Raji (cell line): ENCODE measurements around the gene FAM193A.

ENCODE experiments used
- POLR2A ChIP-seq: IDR thresholded peaks from 2 replicates; pipeline ENCODE4 v1.6.1; 2011; ENCODE audit warnings: low read depth, low read length, control low read depth; ENCODE audit not compliant: insufficient read depth

The FAM193A gene

DNA sequence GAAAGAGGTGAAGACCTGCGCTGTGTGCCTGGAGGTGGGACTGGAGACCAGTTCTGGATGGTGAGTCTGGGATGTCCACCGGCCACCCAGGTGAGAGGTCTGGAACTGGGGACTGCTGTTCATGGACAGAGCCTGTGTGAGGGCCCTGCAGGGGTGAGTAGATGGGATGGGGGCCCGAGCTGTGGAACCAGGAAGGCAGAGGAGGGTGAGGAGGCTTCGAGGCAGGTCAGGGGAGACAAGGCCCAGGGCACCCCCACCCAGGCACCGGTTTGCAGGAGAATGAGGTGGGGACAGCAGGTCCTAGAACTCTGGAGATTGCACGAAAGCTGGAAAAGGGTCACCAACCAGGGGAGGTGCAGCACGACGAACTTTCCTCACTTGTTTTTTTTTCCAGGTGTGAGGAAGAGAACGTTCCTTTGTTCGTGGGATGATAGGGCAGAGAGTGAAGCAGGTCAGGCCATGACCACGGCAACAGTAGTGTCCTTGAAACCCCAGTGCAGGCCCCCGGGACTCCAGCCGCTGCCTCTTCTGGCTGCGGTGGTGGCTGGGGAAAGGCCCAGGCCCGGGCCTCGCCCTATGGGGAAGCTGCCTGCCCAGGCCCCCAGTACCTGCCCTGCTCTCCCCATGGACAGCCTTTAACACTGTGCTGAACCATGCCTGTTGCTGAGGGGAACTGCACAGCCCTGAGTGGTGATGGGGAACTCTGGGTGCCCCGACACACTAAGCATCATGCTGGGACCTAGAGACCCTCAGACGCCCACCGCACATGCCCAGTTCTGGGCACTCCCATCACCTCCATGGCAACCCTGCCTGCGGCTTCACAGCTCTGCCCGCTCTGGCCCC lies 196.8 kb downstream of the FAM193A start:
- TF ChIP-seq POLR2A, result no peak

DNA sequence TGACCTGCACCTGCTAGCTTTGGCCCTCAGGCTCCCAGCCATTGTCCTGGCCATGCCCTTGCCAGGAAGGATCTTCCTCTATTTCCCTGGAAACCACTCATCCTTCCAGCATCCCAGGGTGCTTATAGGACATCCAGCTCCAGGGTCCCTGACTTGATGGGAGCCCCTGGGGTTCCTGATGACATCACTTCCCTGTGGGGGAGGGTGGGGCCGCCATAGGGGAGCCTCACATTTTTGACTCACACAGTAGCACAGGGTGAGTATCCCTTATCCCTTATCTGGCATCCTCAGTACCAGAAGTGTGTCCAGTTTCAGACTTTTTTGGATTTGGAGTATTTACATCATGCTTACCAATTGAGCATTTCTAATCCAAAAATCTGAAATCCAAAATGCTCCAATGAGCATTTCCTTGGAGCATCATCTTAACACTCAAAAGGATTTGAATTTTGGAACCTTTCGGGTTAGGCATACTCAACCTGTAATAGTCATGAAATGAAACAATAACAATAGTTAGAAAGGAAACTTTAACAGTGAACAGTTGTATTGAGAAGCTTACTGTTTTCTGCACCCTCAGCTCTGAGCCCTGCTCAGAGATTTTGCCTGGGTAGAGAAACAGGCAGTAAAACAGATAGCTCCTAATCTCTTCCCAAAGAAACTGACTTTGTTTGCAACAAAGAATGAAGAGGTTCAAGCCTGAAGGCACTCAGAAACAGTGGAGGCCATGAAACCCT lies 197.6 kb downstream of the FAM193A start:
- TF ChIP-seq POLR2A, result no peak

DNA sequence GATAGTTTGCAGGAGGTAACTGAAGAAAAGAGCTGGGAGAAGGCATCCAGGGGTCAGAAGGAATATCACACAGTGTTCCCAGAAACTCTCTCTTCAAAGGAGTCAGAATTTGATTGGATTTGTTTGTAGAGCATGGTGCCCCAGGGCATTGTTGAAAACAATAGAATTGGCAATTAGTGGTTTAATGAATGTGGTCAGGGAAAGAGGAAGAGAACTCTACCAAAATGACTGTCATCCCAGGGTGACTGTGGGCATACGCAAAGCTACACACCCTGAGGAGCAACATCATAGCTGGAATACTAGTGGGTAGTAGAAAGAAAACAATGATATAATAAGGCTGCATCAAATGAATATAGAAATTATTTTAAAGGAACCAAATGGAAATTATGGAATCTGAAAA lies 198.2 kb downstream of the FAM193A start:
- no peak for TF ChIP-seq POLR2A

DNA sequence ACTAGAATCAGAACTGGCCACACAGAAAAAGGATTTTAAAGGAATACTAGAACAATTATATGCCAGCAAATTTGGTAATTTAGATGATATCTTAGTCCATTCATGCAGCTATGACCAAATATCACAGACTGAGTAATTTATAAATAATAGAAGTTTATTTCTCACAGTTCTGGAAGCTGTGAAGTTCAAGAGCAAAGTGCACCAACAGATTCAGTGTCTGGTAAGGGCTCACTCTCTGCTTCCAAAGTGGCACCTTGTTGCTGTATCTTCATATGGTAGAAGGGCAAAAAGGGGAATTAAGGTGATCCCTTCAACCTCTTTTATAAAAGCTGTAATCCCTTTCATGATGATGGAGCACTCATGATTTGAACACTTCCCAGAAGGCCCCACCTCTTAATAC lies 199.4 kb downstream of the FAM193A start:
- no peak for TF ChIP-seq POLR2A

DNA sequence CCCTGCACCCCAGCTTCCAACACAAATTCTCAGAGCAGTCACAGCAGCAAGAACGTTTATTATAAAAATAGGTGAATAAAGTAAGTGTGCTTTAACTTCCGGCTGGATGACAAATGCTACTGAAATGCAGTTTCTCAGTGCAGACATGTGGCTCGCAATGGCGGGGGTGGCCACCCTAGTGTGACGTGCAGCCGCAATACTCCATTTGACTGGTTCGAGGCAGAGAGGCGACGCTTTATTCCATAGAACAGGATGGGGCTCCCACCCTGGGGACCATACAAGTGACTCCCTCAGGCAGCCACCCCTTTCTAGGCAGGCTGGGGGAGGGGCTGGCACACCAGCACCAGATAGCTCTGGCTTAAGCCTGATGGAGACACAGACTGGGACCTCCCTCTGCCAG lies 205.2 kb downstream of the FAM193A start:
- no peak for TF ChIP-seq POLR2A

DNA sequence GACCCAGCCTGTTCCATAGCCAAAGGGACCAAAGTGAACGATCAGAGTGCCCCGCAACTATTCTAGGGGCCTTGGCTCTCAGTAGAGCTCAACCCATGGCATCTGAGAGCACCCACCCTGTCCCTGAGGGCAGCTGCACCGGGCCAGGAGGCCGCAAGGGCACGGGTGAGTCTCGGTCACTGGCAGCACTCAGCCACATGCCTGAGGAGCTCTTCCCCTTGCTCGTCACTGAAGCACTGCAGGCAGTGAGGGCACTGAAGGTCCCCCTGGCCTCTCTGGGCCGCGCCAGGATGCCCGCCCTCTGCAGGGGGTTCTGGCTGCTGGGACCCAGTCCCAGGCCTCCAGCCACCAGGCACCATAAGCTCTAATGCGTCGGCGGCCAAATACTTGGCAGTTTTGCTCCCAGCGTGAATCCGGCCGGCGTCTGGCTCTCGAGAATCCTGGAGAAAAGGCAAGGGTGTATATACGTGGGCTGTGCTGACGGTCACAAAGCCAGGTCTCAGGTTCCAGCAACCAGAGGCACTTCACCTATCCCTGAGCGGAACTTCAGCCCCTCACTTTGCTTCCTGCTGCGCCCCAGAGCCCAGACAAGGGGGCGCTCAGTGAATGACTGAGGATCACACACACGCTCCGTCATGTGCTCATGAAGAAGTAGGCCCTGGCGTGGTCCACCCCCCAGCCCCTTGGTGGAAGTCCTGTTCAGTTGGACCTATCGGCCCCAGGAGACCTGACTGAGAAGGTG lies 205.8 kb downstream of the FAM193A start:
- no peak for TF ChIP-seq POLR2A

DNA sequence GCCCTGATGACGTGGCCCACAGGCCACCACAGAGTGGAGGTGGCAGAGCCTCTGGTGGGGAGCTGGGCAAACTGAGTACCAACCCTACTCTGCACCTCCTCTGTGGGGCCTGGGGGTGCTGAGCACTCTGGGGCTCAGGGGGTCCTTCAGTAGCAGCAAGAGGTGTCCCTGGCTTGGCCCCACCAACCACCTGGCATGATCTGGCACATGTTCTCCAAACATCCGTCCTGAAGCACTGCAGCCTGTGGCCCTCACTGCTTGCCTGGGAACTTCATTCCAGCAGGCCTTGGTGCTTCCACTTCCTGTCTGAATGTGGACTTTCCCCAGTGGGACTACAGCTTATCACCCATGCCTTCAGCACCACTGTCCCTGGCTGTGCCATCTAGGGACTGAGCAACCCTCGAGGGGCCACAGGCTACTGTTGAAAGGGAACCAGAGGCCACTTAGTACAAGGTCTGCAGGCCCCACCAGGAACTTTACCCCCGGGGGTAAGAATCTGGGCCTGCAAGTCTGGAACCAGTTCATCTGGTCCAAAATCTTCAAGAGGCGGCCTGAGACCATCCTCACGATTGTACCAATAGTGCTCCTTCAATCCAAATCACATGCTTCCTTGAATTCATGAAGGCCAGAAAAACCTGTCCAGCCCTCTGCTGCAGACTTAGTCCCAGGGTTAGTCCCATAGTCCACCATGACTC lies 206.5 kb downstream of the FAM193A start:
- TF ChIP-seq POLR2A, result no peak

DNA sequence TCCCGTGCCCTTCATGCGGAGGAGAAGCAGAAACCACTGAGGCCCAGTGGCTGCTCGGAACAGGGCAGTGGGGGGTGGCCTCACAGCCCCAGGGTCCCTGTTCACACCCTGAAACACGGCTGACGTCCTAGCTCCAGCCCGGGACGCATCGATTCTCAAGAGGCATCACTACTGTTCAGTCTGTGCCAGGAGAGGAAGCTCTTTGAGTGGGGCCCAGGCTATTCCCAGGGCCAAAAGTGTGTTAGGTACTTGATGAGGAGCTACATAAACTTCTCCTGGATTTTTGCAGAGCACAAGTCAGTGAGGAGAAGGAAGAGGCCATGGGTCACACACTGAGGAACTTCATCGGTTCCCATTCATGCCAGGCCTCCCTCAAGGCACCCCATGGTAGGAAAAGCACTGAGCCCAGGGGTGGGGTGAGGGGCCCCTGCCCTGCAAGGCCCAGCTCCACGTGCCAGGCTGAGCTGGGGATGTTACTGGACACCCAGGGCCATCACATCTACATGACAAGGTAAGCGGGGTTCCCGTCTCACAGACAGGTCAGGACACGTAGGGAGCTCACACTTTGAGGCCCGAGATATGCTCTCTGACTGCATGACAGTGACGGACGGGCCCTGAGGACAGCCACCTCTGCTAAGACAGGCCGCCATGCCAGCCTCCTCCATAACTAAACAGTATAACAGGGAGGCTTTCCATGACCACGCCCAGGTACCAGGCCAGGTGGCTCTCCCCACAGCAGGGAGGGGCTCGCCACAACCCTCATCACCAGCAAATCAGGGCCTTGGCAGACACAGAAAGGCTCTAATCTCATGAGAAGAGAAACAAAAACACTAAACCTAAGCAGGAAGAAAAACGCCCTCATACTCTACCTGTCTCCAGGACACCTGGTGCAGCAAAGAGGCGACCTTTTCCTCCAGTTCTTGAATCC lies 207.3 kb downstream of the FAM193A start:
- TF ChIP-seq POLR2A, result no peak

DNA sequence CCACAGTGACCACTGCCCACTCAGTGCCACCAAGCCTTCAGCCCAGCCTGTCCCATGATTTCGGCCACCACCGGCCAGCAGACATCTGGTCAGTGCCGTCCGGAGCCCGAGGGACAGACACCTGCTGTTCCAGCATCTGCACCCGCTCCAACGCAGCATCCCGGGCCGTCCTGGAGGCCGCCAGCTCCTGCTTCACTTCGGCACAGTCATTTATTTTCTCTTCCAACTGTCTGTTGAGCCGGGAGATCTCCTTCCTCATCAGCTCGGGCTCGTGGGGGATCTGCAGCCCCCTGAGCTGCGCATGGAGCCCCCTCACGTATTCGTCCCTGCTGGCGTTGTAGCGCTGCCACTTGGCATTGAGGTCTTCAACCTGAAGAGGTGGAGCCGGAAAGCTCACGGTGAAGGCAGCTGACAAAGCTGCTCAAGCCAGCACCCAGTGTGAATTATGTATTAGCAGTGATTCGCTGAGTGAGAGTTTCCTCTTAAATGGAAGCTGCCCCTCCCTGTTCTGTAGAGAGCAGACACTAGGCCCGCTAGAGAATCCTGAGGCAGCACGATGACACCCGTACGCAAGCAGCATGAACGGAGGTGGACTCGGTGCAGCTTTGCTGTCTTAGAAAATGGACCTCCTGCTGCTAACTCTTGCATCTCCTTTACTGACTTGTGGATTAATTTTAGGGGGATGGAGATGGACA lies 208.3 kb downstream of the FAM193A start:
- TF ChIP-seq POLR2A, result no peak

DNA sequence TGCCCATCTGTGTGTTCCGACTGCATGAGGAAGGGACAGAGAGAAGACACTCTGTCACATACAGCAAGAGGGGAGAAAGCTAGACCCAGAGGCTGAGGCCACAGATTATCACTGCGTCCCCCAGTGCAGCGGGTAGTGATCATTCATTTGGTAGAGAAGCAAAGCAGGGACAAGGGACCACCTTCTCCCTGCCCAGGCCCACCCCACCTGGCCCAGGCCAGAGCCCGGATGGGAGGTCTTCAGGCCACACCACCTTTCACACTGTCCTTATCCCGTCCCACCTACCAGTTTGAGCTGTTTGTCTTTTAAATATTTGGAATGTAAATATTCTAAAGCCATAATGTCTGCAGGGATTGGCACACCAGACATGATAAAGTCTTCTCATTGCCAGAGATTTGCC lies 209.1 kb downstream of the FAM193A start:
- TF ChIP-seq POLR2A, result no peak

DNA sequence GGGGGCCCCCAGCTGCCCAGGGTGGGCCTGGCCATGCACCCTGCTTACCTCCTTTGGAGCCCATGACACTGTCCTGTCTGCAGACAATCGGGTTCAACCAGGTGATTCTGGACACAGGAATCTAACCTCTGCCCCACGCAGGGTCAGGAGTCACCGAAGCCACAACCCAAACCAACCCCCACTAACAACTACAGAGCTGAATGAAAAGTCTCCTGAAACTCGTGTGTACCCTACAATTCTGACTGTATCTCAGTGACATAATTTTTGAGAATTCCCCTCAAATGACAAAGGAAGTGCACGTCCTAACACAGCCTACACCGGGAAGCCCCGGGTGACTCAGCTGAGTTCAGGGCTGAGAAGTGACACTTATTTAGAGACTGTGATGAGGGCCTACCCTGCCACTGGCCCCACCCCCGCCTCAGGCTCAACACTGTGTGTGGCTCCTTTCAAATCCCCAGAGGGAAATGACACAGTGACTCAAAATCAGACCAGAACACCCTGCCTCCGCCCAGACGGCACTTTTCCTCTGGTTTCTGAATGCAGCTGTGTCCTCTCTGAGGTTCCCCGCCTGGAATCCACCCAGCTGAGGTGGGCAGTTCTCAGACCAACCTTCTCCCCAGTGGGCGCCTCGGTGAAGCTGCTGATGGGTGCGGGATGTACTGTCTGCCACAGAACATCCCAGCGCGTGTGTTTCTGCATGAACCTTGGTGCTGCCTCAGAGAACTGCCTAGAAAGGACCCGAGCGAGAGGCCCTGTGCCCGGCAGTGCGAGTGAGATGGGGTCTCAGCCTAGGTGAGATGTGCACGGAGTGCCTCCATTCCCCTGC lies 209.7 kb downstream of the FAM193A start:
- 0 out of 2 replicates have a peak, but pooled peaks have one; percentile 44 for TF ChIP-seq POLR2A

DNA sequence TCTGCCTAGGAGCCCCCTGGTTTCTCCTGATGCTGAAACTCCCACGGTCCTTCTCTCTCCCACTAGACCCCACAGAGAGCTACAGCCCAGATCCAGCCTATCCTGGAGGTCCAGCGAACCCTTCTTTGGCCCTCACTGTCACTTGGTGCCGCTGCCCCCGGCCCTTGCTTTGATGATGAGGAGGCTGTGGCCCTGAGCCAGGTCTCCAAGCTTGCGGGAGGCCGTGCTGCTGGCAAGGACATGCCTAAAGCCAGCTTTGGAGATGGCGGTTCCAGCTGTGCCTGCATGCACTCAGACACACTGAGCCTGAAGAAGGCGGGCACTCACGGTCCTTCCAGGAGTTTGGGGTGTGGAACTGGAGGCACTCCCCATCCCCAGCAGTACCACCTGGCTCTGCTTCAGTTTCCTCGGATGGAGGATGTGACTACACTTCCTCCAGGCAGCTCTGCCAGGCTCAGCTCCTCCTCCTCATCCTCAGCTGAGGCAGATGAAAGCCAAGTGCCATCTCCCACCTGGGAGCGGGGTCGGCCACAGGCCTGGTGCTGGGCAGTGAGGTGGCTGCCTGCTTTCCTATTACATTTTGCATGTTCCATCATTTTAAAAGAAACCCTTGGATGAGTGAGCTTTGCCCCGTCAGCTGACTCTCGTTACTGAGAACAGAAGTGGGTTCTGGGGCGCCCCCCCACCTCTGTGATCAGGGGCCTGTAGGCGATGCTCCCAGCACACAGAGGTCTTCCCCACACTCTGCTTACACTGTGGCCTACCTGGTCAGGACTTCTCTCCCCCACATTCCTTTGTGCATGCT lies 210.6 kb downstream of the FAM193A start:
- no peak for TF ChIP-seq POLR2A
